Measurements from ENCODE around the gene FHL2.

DNA sequence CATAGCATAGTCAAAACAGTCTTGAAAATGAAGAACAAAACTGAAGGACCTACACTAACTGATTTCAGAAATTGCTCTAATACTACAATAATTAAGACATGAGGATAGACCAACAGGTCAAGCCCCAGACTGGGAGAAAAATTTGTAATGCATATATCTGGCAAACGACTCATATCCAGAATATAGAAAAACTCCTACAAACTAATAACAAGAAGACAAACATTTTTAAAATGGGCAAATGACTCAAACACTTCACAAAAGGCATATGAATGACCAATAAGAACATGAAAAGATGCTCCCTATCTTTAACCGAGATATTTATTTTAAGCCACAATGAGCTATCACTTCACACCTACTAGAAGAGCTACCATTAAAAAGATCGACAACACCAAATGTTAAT is 83.5 kb downstream of the FHL2 start:
- TF ChIP-seq, protein P1, sequence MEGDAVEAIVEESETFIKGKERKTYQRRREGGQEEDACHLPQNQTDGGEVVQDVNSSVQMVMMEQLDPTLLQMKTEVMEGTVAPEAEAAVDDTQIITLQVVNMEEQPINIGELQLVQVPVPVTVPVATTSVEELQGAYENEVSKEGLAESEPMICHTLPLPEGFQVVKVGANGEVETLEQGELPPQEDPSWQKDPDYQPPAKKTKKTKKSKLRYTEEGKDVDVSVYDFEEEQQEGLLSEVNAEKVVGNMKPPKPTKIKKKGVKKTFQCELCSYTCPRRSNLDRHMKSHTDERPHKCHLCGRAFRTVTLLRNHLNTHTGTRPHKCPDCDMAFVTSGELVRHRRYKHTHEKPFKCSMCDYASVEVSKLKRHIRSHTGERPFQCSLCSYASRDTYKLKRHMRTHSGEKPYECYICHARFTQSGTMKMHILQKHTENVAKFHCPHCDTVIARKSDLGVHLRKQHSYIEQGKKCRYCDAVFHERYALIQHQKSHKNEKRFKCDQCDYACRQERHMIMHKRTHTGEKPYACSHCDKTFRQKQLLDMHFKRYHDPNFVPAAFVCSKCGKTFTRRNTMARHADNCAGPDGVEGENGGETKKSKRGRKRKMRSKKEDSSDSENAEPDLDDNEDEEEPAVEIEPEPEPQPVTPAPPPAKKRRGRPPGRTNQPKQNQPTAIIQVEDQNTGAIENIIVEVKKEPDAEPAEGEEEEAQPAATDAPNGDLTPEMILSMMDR (IDR thresholded peaks at IDR 0.05), result no peak
- TF ChIP-seq EP300 (IDR thresholded peaks at IDR 0.05) (no peak), POLR2A (IDR thresholded peaks at IDR 0.05) (no peak), POLR2AphosphoS5 (IDR thresholded peaks at IDR 0.05) (no peak)

Measured in upper lobe of left lung (tissue), 4 donors.